ENCODE measurements around the gene RMDN2.

The RMDN2 gene

DNA sequence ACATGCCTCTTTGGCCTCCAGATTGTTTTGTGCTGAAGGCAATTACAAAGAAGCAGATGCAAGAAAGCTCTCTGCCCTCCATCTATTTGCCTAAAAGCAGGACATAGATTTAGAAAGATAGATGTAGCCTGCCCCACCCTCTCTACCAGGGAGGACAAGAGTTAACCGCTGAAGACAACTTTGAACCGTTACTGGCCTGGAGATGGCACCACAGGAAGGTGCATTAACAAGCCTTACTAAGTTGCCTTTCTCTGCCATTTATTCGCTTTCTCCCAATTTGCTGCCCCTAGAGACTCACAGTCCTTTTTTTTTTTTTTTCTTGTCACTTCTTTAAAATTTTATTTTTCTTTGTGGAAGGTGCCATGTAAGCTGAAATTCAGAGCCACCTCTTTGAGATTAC, 28.8 kb upstream of the RMDN2 start:
- no peak overlapping the region for H3K27ac ChIP-seq (ENCODE audit: low read depth, low read length, severe bottlenecking)
- H3K4me1 ChIP-seq (ENCODE audit: control insufficient read depth, insufficient read depth, low read length, poor library complexity, severe bottlenecking) = no peaks in the 10 kb centered on the region
- 36 to 57% methylated on average over 2 to 3 of the region's 3 CpGs for WGBS, 2 experiments (ENCODE audit: insufficient coverage in 2 of 2)
- no peak overlapping the region for H3K4me3 ChIP-seq (ENCODE audit: extremely low read depth, insufficient read depth, low read length, poor library complexity, severe bottlenecking)
- no peaks in the 10 kb centered on the region for H3K36me3 ChIP-seq (ENCODE audit: control insufficient read depth, insufficient read depth, low read length)
- no peaks in the 10 kb centered on the region for H3K9me3 ChIP-seq (ENCODE audit: control insufficient read depth, low read length)

DNA sequence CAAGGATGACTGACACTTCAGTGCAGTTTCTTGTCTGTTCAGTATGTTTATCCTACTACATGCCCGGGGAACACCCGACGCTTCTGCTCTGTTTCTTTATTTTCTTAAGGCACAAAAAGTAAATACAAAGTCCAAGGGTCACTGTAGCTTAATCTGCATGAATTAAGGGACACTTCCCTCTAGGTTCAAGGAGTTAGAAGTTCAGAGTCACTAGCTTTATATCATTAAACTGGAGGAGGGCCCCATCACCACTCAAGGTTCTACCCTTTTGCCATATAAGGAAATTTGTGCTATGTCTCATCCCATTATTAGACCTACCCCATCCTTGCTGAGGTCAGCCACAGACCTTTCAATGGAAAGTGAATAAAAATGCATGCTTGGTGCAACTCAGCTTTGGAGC, 27.6 kb upstream of the RMDN2 start:
- no peak overlapping the region for H3K4me3 ChIP-seq (ENCODE audit: extremely low read depth, insufficient read depth, low read length, poor library complexity, severe bottlenecking)
- H3K4me1 ChIP-seq (ENCODE audit: control insufficient read depth, insufficient read depth, low read length, poor library complexity, severe bottlenecking) = no peaks in the 10 kb centered on the region
- no peak overlapping the region for H3K27ac ChIP-seq (ENCODE audit: low read depth, low read length, severe bottlenecking)
- H3K9me3 ChIP-seq (ENCODE audit: control insufficient read depth, low read length) = no peaks in the 10 kb centered on the region
- 67% methylated on average over 2 of the region's 3 CpGs; no CpG with 5 or more reads in 1 of the 2 experiments for WGBS, 2 experiments (ENCODE audit: insufficient coverage in 2 of 2)
- no peaks in the 10 kb centered on the region for H3K36me3 ChIP-seq (ENCODE audit: control insufficient read depth, insufficient read depth, low read length)

DNA sequence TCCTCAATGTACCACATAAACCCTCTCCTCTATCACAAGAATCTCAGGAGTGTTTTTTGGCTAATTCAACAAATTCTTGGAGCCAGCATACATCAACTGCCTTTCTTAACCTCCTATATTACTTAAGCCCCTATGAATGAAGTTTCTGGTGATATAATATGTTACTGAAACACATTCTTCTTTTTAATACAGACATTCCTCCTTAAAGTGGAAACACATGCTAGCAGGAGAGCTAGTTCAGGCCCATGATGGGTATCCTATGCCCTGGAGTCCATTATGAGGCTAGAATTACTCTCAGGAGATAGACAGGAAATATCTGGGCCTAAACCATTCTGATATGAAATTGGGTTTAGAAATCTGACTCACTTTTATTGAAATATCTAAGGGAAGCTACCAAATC, 26.6 kb upstream of the RMDN2 start:
- Histone ChIP-seq H3K27ac (ENCODE audit: low read depth, low read length, severe bottlenecking) (no peak overlapping the region), H3K36me3 (ENCODE audit: control insufficient read depth, insufficient read depth, low read length) (no peaks in the 10 kb centered on the region), H3K4me3 (ENCODE audit: extremely low read depth, insufficient read depth, low read length, poor library complexity, severe bottlenecking) (no peak overlapping the region), H3K9me3 (ENCODE audit: control insufficient read depth, low read length) (no peaks in the 10 kb centered on the region), H3K4me1 (ENCODE audit: control insufficient read depth, insufficient read depth, low read length, poor library complexity, severe bottlenecking) (no peaks in the 10 kb centered on the region)

- Histone ChIP-seq H3K4me3 (ENCODE audit: extremely low read depth, insufficient read depth, low read length, poor library complexity, severe bottlenecking) (no peak overlapping the region), H3K27ac (ENCODE audit: low read depth, low read length, severe bottlenecking) (no peak overlapping the region), H3K4me1 (ENCODE audit: control insufficient read depth, insufficient read depth, low read length, poor library complexity, severe bottlenecking) (no peaks in the 10 kb centered on the region), H3K36me3 (ENCODE audit: control insufficient read depth, insufficient read depth, low read length) (no peaks in the 10 kb centered on the region), H3K9me3 (ENCODE audit: control insufficient read depth, low read length) (no peaks in the 10 kb centered on the region)
Measured at GRCh38 chr2:37902991-37903390, 22.1 kb upstream of the RMDN2 start.

DNA sequence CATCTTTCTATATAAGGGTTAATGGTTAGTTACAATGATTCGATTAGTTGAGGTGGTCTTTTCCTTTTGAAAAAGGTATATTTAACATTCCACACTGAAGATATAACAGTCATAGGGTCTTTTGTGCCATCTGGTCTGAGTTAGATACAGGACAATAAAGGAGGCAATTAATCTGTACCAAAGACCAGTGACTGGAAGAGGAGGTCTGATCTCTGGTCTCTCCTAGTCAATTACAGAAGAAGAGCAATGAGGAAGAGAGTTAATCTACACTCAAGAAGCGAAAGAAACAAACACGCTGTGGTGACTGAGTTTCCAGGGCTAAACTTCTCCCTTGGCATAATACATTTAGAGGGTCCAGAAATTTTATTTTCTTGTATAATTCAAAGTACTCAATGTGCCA, 20.7 kb upstream of the RMDN2 start:
- Histone ChIP-seq H3K36me3 (ENCODE audit: control insufficient read depth, insufficient read depth, low read length) (no peaks in the 10 kb centered on the region), H3K4me1 (ENCODE audit: control insufficient read depth, insufficient read depth, low read length, poor library complexity, severe bottlenecking) (no peaks in the 10 kb centered on the region), H3K27ac (ENCODE audit: low read depth, low read length, severe bottlenecking) (no peak overlapping the region), H3K9me3 (ENCODE audit: control insufficient read depth, low read length) (no peaks in the 10 kb centered on the region), H3K4me3 (ENCODE audit: extremely low read depth, insufficient read depth, low read length, poor library complexity, severe bottlenecking) (no peak overlapping the region)
- 100% methylated on average over 2 of the region's 3 CpGs; no CpG with 5 or more reads in 1 of the 2 experiments for WGBS, 2 experiments (ENCODE audit: insufficient coverage in 2 of 2)

DNA sequence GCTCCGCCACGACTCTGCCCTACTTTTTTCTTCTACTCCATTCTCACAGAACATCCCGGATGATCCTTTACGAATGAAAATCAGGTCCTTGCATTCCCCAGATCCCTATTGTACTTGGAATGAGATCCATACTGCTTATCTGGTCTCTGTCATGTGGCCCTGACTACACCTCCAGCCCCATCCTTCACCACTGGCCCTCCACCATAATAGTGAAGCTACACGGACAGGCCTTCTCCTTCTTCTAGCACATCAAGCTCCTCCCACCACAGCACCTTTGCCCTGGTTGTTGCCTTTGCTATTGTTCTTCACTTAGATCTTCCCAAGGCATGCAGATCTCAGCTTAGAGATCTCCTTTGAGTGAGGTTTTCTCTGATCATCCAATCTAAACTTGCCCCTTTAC, 20.1 kb upstream of the RMDN2 start:
- Histone ChIP-seq H3K36me3 (ENCODE audit: control insufficient read depth, insufficient read depth, low read length) (no peaks in the 10 kb centered on the region), H3K4me1 (ENCODE audit: control insufficient read depth, insufficient read depth, low read length, poor library complexity, severe bottlenecking) (no peaks in the 10 kb centered on the region), H3K9me3 (ENCODE audit: control insufficient read depth, low read length) (no peaks in the 10 kb centered on the region), H3K27ac (ENCODE audit: low read depth, low read length, severe bottlenecking) (no peak overlapping the region), H3K4me3 (ENCODE audit: extremely low read depth, insufficient read depth, low read length, poor library complexity, severe bottlenecking) (no peak overlapping the region)
- WGBS, 2 experiments (ENCODE audit: insufficient coverage in 2 of 2) = 82 to 93% methylated on average over 5 of the region's 5 CpGs

- Histone ChIP-seq H3K4me1 (ENCODE audit: control insufficient read depth, insufficient read depth, low read length, poor library complexity, severe bottlenecking) (no peaks in the 10 kb centered on the region), H3K9me3 (ENCODE audit: control insufficient read depth, low read length) (no peaks in the 10 kb centered on the region), H3K27ac (ENCODE audit: low read depth, low read length, severe bottlenecking) (no peak overlapping the region), H3K4me3 (ENCODE audit: extremely low read depth, insufficient read depth, low read length, poor library complexity, severe bottlenecking) (no peak overlapping the region), H3K36me3 (ENCODE audit: control insufficient read depth, insufficient read depth, low read length) (no peaks in the 10 kb centered on the region)
- WGBS, 2 experiments (ENCODE audit: insufficient coverage in 2 of 2) = 83 to 100% methylated on average over 1 to 2 of the region's 2 CpGs
Measured at GRCh38 chr2:37906131-37906530, 19.0 kb upstream of the RMDN2 start.

DNA sequence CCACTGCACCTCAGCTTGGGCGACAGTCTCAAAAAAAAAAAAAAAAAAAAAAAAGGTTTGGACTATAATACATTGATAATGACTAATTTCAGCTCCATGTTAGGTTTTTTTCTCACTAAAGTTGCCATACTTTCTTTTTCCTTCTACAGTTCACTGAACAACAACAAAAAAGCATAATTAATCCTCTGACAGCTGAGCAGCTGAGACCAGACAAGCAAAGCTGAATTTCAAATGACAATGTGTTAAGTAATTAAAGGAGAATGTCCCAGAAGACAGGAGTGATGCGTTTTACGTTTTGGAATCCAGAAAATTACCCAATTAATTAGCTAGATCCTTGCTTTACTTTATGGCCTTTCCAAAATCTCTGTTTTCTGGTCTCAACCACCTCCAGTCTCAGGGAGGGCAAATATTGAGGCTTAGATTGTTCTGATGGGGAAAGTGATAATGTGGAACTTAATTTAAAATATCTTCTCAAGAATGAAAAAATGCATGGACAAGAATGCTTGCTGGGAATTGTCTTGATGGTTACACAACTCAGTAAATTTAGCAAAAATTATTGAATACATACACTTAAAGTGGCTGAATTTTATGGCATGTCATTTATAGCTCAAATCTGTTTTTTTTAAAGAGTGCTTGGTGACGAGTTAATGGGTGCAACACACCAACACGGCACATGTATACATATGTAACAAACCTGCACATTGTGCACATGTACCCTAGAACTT, 17.4 kb upstream of the RMDN2 start:
- WGBS, 2 experiments (ENCODE audit: insufficient coverage in 2 of 2) = no CpG with 5 or more reads among the region's 5 CpGs
- Histone ChIP-seq H3K9me3 (ENCODE audit: control insufficient read depth, low read length) (no peaks in the 10 kb centered on the region), H3K27ac (ENCODE audit: low read depth, low read length, severe bottlenecking) (no peak overlapping the region), H3K36me3 (ENCODE audit: control insufficient read depth, insufficient read depth, low read length) (no peaks in the 10 kb centered on the region), H3K4me1 (ENCODE audit: control insufficient read depth, insufficient read depth, low read length, poor library complexity, severe bottlenecking) (no peaks in the 10 kb centered on the region), H3K4me3 (ENCODE audit: extremely low read depth, insufficient read depth, low read length, poor library complexity, severe bottlenecking) (no peak overlapping the region)

DNA sequence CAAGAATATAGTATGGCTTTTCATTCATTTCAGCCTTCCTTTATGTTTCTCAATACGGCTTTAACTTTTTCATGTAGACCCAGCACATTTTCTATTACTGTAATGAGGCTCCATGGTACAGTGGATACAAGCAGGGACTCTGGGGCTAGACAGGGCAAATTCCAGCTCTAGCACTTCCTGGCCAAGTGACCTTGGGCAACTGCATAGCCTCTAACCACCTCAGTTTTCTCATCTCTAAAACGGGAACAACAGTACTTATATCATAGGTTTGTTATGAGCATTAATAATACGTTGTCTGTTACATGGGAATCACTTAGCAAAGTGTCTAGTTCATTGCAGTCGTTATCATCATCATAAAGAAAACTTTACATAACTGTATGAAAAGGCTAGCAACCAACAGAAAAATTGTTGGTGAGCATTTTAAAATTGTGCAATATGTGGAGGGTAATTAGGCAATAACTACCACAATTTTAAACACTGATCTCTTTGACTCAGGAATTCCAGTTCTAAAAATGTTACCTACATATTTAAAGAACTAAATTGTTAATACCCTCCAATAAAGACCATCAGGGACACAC, 13.7 kb upstream of the RMDN2 start:
- H3K36me3 ChIP-seq (ENCODE audit: control insufficient read depth, insufficient read depth, low read length) = no peaks in the 10 kb centered on the region
- no peak overlapping the region for H3K27ac ChIP-seq (ENCODE audit: low read depth, low read length, severe bottlenecking)
- no peak overlapping the region for H3K4me3 ChIP-seq (ENCODE audit: extremely low read depth, insufficient read depth, low read length, poor library complexity, severe bottlenecking)
- WGBS, 2 experiments (ENCODE audit: insufficient coverage in 2 of 2) = 71% methylated on average over 1 of the region's 4 CpGs; no CpG with 5 or more reads in 1 of the 2 experiments
- no peaks in the 10 kb centered on the region for H3K9me3 ChIP-seq (ENCODE audit: control insufficient read depth, low read length)
- no peaks in the 10 kb centered on the region for H3K4me1 ChIP-seq (ENCODE audit: control insufficient read depth, insufficient read depth, low read length, poor library complexity, severe bottlenecking)

DNA sequence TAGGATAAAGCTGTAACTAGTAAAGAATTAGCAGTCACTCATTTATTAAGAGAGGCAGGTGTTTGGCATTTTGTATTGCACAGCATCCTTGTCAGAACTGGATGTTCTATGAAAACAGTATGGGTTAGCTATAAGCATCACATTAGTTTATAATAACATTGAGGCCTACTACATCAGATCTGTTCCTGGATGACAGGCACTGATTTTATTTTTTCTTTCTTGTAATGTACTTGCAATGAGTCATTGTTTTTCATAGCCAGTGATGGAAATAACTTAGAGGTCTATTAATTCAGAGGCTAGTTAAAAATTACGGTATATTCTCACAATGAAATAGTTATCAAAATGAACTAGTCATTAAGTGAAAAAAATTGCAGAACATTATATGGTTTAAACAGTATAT, 13.0 kb upstream of the RMDN2 start:
- no peaks in the 10 kb centered on the region for H3K36me3 ChIP-seq (ENCODE audit: control insufficient read depth, insufficient read depth, low read length)
- WGBS, 2 experiments (ENCODE audit: insufficient coverage in 2 of 2) = no CpG with 5 or more reads among the region's 1 CpG
- H3K27ac ChIP-seq (ENCODE audit: low read depth, low read length, severe bottlenecking) = no peak overlapping the region
- no peak overlapping the region for H3K4me3 ChIP-seq (ENCODE audit: extremely low read depth, insufficient read depth, low read length, poor library complexity, severe bottlenecking)
- no peaks in the 10 kb centered on the region for H3K4me1 ChIP-seq (ENCODE audit: control insufficient read depth, insufficient read depth, low read length, poor library complexity, severe bottlenecking)
- H3K9me3 ChIP-seq (ENCODE audit: control insufficient read depth, low read length) = no peaks in the 10 kb centered on the region

GRCh38 chr2:37912616-37913015, 12.5 kb upstream of the RMDN2 start:
- Histone ChIP-seq H3K4me1 (ENCODE audit: control insufficient read depth, insufficient read depth, low read length, poor library complexity, severe bottlenecking) (no peaks in the 10 kb centered on the region), H3K4me3 (ENCODE audit: extremely low read depth, insufficient read depth, low read length, poor library complexity, severe bottlenecking) (no peak overlapping the region), H3K9me3 (ENCODE audit: control insufficient read depth, low read length) (no peaks in the 10 kb centered on the region), H3K27ac (ENCODE audit: low read depth, low read length, severe bottlenecking) (no peak overlapping the region), H3K36me3 (ENCODE audit: control insufficient read depth, insufficient read depth, low read length) (no peaks in the 10 kb centered on the region)
- WGBS, 2 experiments (ENCODE audit: insufficient coverage in 2 of 2) = 74% methylated on average over 2 of the region's 2 CpGs; no CpG with 5 or more reads in 1 of the 2 experiments

Data from mesodermal cell (in vitro differentiated cells).